Inferior parietal cortex (tissue), 1 donor: Measurements from ENCODE around the gene COLEC11.
"Not testable (repeated sequence)": the region's sequence is repeated elsewhere in the genome, so short reads cannot be mapped to it uniquely, and the experiment has no call there.

Experiments used
- DNase-seq: peaks from one replicate; pipeline ENCODE4 v3.0.0-alpha.2; 2016; ENCODE audit errors: extremely low spot score

Gene COLEC11

DNA sequence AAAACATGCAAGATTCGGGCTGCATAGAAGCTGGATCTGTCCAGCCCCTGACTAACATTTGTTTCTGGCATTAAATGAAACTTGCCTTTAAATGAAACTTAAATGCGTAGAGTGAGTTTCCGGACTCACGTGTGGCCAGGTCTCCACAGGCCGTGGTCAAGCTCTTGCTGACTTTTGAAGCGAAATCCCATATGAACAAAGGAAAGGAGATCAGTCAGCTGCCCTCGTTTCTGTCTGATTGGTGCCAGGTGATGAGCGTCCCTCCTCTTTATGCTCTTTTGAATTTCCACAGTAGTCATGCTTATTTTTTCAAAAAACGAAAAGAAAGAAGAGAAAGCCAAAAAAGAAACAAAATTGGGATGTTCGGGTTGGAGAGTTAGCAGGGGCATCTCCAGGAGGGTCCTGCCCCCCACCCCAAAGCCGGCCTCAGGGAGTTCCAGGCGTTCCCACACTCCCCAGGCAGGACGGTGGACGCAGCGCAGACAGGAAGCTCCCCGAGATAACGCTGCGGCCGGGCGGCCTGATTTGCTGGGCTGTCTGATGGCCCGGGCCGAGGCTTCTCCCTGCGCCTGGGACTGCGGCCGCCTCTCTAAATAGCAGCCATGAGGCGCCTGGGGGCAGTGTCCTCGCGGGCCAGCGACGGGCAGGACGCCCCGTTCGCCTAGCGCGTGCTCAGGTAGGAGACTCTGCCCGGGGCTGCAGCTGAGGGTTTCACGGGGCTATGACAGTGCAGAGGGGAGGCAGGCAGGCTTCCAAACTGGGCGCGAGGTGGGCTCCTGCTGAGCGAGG, at the start of gene COLEC11:
COLEC11 (plus strand) TSS at position 620 of the 789 bp plus-strand sequence. CDS start 9,229 bp downstream, outside the sequence.
- no peak for DNase-seq

DNA sequence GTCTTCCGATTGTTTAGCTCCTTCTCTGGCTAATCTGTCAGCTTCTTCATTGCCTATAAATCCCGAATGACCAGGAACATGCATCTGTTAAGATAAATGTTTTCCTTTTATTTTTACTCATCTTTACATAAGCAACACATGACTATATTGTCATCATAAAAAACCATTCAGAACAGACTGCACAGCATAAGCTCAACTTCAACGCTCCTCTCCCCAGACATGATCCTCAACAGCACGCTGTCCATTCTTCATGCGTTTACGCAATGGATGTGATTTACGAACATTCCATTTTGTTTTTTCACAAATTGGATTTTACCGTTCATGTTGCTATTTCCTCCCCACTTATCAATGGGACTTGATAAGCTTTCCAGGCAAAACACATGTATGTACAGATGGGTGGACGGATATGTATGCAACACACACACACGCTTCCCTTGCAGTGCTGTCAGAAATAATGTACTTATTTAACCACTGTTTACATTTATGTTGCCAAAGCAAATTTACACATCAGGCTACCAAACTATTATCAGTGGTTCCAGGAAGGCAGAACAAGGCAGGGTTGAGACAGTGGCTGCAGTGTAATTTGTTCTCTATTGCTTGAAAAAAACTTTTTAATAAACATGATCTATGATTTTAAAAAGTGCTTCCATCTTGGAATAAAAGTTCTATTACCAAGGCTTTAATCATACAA, 49.0 kb upstream of the COLEC11 start:
- DNase-seq = no peak

DNA sequence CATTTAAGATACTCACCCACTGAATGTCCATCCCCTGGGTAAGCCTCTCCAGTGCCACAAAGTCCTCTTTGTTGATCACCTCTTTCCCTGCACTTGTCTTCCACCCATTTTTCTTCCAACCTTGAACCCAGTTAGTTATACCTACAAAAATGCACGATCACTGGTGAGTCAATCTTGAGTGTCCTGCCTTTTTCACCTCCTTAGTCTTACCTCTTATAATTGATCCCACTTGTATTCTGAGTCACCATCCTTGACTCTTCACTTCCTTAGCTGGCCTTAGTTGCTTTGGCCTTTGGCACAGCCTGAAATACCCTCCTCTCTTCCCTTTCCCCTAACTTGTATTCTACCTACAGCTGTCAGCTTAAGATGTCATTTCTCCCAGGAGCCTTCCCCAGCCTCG, 47.0 kb upstream of the COLEC11 start:
- DNase-seq = no peak

DNA sequence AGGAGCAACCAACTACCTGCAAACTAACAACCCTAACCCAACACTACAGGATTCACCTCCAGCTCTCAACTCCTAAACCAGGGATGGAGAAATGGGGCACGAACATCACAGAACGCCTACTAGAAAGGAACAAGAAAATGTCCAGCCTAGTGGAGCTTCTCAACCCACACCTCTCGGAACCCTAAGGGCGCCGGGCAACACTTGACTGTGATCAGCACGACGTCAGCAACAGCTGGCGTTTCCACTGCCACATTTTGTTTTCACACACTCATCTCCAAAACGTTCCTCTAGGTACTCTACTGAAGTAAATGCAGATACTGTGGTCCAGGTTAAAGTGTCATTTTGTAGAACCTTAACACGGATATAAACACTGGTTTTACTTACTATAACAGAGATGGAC, 41.0 kb upstream of the COLEC11 start:
- no peak for DNase-seq

DNA sequence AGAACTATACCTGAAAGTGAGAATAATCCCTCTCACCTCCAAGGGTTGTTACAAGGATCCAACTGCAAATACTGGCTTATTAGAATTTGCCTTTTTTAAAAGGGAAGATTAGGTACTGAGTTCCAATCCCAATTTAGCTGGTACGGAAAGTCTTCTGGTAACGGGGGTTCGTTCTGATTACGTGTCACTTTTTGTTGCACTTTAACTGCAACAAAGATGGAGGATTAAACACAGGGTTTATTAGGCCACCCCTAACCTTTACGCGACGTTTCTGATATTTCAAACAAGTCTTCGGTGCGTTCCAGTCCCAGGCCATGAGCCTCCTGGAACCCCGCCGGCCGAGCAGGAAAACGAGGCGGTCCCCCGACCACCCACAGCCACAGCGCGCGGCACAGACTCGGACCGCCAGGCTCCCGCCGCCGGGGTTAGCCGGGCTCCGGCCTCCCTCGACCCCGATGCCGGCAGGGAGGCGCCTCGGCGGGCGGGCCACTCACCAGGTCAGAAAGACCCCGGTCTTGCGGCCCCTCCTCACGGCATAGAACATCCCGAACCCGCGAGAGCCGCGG, 37.2 kb upstream of the COLEC11 start:
- no peak for DNase-seq

DNA sequence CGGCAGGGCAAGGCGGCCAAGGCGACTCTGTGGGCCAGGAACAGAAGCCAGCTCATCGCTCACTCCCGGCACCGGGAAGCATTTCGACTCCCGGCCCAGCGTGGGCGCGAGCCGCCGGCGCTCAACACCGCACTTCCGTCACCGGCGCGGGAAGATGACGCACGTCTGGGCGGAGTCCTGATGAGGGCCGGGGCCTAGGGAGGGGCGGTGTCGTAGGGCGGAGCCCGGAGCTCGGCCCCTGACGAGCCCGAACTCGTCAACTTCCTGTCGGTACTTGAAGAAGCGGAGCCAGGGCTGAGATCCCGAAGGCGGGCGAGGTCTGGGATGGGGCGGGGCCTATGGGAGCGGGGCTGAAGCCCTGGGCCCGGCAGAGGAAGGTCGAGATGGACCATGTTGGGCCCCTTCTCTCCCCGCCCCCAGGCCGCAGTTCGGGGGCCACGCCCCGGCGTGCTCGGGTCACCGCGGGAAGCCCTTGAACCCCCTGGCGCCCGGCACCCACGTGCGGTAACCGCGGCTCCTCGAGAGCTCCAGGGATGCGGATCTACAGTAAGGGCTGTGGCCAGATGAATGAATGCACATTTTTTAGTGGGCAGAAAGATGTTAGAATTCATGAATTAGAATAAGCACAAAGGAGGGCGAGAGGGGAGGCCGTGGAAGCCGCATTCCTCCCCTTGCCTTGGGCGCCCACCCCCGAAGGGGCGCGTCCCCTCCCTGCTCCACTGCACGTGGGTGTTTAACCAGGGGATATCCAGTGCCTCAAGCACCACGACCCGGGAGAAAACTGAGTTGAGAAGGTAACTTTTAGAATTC, 36.5 kb upstream of the COLEC11 start, which contains the start of gene RNASEH1:
RNASEH1 (minus strand) TSS at position 129 of the 810 bp plus-strand sequence; CDS start at position 56, 73 bp downstream.
- DNase-seq = peak; percentile 99

DNA sequence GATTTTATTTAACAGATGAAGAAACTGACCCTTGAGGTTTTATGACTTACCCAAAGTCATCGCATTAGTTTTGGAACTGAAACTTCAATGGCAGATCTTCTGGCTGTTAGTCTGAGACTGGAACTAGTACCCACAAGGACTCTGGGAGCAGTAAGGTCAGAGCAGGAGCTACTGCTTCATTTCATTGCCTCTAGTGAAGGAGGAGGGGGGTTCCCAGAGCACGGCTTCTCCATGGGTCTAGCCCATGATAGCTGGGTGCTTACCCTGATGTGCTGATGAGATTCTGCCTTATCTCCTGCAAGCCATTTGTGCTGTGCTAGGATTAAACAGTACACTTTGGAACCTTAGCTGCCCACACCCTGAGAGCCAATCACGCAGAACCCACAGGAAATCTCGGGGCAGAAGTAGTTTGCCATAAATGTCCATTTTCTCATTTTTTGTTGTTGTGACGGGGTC, 31.4 kb upstream of the COLEC11 start:
- no peak for DNase-seq

DNA sequence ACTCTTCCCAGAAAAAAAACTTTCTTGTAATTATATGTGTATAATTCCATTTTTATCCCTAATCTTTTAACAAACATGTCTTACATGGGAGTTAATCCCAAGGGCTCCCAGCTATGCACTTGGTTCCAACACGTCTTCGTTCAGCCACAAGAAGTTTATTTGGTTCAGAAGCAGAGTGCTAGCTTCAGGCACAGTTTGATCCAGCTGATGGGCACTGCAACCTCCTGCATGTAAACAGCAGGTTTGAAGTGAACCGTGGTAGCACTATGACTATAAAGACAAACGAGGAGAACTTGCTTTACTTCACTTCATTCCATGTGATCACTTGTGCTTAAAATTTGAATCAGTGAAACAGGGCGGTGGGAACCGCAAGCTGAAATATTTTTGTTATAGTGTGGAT, 29.8 kb upstream of the COLEC11 start:
- no peak for DNase-seq

DNA sequence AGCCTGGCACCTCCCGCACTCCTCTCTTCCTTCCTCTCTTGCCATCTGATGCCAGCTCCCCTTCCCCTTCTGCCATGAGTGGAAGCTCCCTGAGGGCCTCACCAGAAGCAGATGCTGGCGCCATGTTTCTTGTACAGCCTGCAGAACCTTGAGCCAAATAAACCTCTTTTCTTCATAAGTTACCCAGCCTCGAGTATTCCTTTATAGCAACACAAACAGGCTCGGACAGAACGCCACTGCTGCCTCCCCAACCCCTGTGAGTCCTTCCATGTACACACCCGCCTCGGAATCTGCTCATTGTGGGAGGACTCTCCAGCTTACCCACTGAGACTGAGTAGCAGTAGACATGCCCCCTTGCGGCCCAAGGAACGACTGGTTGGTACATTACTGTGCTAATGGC, 28.1 kb upstream of the COLEC11 start:
- no peak for DNase-seq

DNA sequence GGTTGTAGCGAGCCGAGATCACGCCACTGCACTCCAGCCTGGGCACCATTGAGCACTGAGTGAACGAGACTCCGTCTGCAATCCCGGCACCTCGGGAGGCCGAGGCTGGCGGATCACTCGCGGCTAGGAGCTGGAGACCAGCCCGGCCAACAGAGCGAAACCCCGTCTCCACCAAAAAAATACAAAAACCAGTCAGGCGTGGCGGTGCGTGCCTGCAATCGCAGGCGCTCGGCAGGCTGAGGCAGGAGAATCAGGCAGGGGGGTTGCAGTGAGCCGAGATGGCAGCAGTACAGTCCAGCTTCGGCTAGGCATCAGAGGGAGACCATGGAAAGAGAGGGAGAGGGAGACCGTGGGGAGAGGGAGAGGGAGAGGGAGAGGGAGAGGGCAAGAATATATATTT, 25.3 kb upstream of the COLEC11 start:
- DNase-seq = not testable (repeated sequence)

DNA sequence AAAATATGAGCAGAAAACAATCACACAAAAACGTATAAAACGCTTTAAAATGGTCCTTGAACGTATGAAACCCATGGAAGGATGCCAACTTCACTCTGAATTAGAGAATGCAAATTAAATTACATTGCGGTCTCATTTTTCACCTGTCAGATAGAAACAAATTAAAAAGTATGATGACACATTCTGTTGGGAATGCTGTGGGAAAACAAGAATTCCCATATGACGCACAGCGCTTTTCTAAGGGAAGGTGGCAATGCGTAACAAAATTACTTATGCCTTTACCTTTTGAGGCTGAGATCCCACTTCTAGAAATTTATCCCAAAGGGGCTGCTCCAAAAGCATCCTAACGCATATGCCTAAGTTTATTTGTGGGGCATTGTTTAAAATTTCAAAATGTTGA, 23.6 kb upstream of the COLEC11 start:
- DNase-seq = no peak

DNA sequence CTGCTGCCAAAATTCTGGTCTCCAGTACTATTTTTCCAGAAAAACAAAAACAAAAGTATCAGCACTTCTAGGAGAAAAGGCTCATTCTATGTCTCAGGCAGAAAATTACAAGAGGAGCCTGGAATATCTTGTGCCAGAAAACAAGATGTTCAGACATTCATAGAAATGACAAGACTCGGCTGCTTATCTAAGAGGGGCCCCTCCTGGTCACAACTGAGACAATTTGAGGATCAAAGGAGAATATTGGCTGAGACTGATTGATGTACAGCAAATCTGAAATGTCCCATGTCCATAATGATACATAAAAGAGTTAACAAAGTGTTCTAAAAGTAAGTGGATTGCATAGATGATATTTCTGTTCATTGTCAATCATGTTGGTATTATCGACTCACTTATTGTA, 22.3 kb upstream of the COLEC11 start:
- DNase-seq = no peak

DNA sequence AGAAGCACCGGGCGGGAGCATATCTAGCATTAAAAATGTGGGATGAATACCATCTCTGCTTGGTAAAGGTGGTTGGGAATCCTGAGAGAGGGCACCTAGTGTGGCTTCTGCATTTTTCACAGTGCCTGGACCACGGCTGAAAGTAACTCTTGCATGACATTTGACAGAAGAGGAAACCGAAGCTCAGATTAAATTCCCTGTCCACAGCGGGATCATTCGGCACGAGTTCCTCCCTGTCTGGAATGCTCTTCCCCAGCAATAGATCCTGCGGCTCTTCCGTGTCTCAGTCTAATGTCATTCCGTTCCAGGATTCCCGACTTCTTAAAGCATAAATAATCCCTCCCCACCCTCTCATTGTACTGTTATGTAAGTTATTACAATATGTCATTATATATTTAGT, 20.8 kb upstream of the COLEC11 start:
- no peak for DNase-seq

DNA sequence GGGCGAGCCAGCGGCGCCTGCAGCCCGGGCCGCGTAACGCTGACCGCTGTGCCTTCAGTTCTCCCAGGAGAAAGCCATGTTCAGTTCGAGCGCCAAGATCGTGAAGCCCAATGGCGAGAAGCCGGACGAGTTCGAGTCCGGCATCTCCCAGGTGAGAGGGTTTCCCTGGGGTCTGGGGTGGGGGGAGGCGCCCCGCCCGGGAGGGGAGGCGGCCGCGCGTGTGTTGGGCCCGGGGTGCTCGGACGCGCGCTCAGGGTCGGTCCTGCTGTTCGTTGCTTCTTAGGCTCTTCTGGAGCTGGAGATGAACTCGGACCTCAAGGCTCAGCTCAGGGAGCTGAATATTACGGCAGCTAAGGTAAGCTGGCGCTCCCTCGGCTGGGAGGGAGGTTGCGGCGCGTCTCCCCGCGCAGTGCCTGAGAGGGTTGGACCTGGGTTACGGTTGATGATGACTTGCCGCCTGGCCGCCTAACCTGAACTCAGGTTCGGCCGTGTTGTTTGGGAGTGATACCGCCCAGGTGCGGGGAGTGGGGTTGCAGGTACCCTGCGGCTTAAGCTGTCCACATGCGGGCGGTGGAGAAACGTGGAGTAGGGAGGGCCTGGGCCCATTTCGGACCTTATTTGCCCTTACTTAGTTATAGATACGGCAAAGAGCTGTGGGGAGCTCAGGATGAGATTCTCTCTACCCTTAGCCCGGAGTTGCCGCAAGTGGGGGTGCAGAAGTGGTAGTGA, 19.2 kb upstream of the COLEC11 start:
- no peak for DNase-seq

DNA sequence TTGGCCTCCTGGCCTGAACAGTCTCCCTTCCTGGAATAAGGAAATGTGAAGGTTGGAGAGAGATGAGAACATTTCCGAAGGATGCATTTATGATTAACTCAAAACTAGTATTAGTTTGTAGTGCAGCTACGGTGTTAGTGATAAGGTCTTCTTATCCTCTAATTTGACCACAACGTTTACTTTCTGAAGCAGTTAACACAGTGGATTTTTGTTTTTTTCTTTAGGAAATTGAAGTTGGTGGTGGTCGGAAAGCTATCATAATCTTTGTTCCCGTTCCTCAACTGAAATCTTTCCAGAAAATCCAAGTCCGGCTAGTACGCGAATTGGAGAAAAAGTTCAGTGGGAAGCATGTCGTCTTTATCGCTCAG, 18.7 kb upstream of the COLEC11 start:
- not testable (repeated sequence) for DNase-seq

DNA sequence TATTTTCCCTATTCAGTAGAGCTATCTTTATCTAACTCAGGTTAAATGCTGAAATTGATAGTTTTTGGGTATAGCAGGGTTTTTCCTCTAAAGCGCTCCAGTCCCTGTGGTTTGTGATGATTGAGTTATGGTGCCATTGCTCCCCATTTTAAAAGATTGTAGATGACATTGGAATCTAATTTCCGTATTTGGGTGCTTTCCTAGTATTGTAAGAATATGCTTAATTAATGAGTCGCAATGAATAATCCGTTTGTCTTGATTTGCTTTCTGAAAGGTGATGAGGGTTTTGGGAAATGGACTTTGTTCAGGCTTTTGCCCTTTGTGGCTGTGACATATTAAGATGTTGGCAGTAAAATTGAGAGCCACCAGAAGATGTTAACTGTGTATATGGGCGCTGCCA, 15.9 kb upstream of the COLEC11 start:
- no peak for DNase-seq

DNA sequence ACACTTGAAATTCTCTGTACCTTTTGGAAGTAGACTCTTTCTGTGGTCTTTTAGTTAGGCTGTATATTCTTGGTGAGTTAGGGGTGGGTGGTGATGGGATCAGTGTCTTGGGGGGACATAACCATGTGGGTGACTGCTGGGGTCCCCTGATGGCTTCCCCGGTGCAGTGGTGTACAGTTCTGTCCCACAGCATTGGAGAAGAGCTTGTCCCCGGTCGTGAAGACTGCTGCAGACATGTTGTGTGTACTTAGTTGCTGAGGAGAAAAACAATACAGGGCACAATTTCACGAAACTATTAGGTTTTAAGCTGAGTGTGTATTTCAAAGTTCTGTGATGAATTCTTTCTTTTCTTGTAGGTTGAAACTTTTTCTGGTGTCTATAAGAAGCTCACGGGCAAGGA, 14.5 kb upstream of the COLEC11 start:
- no peak for DNase-seq

DNA sequence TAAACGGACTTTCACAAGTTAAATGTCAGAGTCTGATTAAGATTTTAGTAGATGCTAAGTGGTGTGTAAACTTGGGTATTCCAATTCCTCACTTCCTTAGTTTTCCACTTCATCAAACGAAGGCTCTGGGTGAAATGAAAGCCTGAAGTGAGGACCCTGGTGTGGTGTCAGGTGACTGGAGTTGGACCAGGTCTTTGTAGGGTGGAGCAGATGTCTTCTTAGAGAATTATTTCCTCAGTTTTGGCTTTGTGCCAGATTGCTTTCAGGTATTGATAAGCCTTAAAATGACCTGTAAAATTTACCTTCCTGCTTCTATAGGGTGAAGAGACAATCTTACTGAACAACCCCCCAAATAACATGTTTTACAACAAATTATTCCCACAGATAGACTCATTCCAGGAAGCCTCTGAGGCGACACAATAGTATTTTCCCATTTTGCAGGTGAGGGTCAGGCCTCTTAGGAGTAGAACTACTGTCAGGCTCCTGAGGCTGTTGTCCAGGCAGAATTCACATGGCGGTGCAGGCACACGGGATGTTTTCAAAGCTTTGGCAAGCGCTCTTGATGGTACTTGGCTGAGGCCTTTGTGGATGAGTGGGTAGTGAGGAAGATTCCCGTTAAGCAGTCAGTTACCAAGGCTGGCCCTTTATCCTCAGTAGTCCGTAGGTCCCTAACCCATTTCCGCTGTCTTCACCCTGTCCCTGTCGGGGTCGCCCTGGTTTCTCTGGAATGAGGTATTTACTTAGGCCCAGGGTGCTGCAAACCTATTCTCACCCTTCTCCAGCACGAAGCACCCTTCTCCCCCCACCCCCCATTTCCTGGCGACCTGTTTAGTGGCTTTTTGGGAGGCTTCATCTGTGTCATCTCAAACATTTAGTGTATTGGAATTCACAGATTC, 13.3 kb upstream of the COLEC11 start:
- no peak for DNase-seq

DNA sequence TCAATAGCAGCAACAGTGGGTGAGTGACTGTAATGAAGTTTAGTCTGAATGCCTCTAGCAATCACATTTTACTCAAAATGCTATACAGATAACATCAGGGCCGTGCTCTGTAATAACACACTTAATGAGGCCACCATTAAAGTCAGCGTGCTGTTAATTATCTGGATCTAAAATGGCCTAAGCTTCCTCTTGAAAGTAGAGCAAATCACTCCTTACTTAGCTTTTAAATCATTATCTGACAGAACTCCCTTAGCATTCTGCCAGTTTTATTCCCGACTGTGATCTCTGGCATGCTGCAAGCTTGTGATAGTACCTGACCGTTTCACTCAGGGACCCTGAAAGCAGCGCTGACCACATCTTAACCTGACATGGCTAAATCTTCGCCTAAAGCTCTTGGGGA, 10.8 kb upstream of the COLEC11 start:
- no peak for DNase-seq

DNA sequence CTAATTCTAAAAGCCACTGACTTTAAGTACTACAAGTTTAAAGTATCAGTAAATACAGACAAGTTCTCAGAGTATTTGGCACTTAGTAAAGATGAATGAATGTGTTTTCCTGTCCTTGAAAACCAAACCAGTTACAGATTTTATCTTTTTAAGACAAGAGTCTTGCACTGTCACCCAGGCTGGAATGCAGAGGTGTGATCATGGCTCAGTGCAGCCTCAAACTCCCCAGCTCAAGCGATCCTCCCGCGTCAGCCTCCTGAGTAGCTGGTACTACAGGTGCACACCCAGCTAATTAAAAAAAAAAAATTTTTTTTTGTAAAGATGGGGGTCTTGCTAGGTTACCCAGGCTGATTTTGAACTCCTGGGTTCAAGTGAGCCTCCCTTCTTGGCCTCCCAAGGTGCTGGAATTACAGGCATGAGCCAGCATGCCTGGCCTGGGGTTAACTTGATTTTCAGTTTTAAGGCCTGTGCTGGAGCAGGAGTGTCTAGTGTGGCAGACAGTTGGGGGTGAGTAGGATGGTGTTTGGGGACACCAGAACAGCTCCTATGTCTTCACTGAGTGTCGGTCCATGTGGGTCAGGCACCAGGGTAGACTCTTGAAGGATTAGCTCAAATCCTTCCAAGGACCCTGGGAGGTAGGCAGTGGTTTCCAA, 10.2 kb upstream of the COLEC11 start:
- no peak for DNase-seq
